Measurements from ENCODE around the gene CEP112.
A peak's percentile ranks its signal among the peaks of the same experiment; 100 is the strongest.

The CEP112 gene

GRCh38 chr17:65696739-65697394 lies 495.1 kb downstream of the CEP112 start:
- DNase-seq (ENCODE audit: low read depth, low spot score) = peak; percentile 41

- DNase-seq (ENCODE audit: low read depth, low spot score) = no peak
These were observed 497.3 kb downstream of the CEP112 start for GRCh38 chr17:65694601-65695000.

- no peak for DNase-seq (ENCODE audit: low read depth, low spot score)
These were observed 501.2 kb downstream of the CEP112 start for GRCh38 chr17:65690626-65691310.

- no peak for DNase-seq (ENCODE audit: low read depth, low spot score)
These were observed 503.6 kb downstream of the CEP112 start for GRCh38 chr17:65688307-65688706.

- no peak for DNase-seq (ENCODE audit: low read depth, low spot score)
These were observed 506.8 kb downstream of the CEP112 start for GRCh38 chr17:65685110-65685509.

- DNase-seq (ENCODE audit: low read depth, low spot score) = no peak
These were observed 507.3 kb downstream of the CEP112 start for GRCh38 chr17:65684631-65685030.

- no peak for DNase-seq (ENCODE audit: low read depth, low spot score)
These were observed 508.5 kb downstream of the CEP112 start for GRCh38 chr17:65683428-65683827.

GRCh38 chr17:65681763-65682162 lies 510.2 kb downstream of the CEP112 start:
- DNase-seq (ENCODE audit: low read depth, low spot score) = peak; percentile 26

- no peak for DNase-seq (ENCODE audit: low read depth, low spot score)
These were observed 512.6 kb downstream of the CEP112 start for GRCh38 chr17:65679165-65679845.

- no peak for DNase-seq (ENCODE audit: low read depth, low spot score)
These were observed 513.4 kb downstream of the CEP112 start for GRCh38 chr17:65678546-65678945.

GRCh38 chr17:65677932-65678331 lies 514.0 kb downstream of the CEP112 start:
- DNase-seq (ENCODE audit: low read depth, low spot score) = no peak

- no peak for DNase-seq (ENCODE audit: low read depth, low spot score)
These were observed 517.5 kb downstream of the CEP112 start for GRCh38 chr17:65674246-65675045.

GRCh38 chr17:65670667-65671371 lies 521.1 kb downstream of the CEP112 start:
- no peak for DNase-seq (ENCODE audit: low read depth, low spot score)

- DNase-seq (ENCODE audit: low read depth, low spot score) = no peak
These were observed 523.7 kb downstream of the CEP112 start for GRCh38 chr17:65668211-65668610.

- no peak for DNase-seq (ENCODE audit: low read depth, low spot score)
These were observed 524.3 kb downstream of the CEP112 start for GRCh38 chr17:65667656-65668055.

- no peak for DNase-seq (ENCODE audit: low read depth, low spot score)
These were observed 525.0 kb downstream of the CEP112 start for GRCh38 chr17:65666876-65667321.

GRCh38 chr17:65665966-65666365 lies 526.0 kb downstream of the CEP112 start:
- DNase-seq (ENCODE audit: low read depth, low spot score) = no peak

GRCh38 chr17:65664696-65665095 lies 527.2 kb downstream of the CEP112 start:
- DNase-seq (ENCODE audit: low read depth, low spot score) = no peak

GRCh38 chr17:65664266-65664665 lies 527.7 kb downstream of the CEP112 start:
- DNase-seq (ENCODE audit: low read depth, low spot score) = peak; percentile 27

GRCh38 chr17:65662196-65662595 lies 529.7 kb downstream of the CEP112 start:
- DNase-seq (ENCODE audit: low read depth, low spot score) = no peak

GRCh38 chr17:65660947-65661346 lies 531.0 kb downstream of the CEP112 start:
- DNase-seq (ENCODE audit: low read depth, low spot score) = no peak
